H9 (cell line): ENCODE results near the gene CADPS2. TPM values are rescaled to one million over a fixed set of nuclear protein-coding genes. Genes with fewer than 3 reads are reported as not detected.

ENCODE experiments used
- DNase-seq: peaks from one replicate; pipeline ENCODE4 v3.0.0-alpha.2; 2017
- H2AFZ ChIP-seq: one replicate; pipeline ENCODE4 v1.6.1; 2013; ENCODE audit warnings: mild to moderate bottlenecking, low read length, control low read depth, moderate library complexity
- H2AK5ac ChIP-seq: 2 replicates; pipeline ENCODE4 v1.6.1; 2013; ENCODE audit warnings: low read length, control low read depth, mixed read lengths; ENCODE audit not compliant: insufficient read length
- H2BK120ac ChIP-seq: one replicate; pipeline ENCODE4 v1.6.1; 2013; ENCODE audit warnings: low read depth, mild to moderate bottlenecking, low read length, control low read depth, inconsistent platforms; ENCODE audit not compliant: poor library complexity, severe bottlenecking
- H2BK12ac ChIP-seq: 2 replicates; pipeline ENCODE4 v1.6.1; 2013; ENCODE audit warnings: low read length, control low read depth, mixed read lengths, low read depth; ENCODE audit not compliant: insufficient read length
- H2BK15ac ChIP-seq: 2 replicates; pipeline ENCODE4 v1.6.1; 2013; ENCODE audit warnings: low read depth, low read length, control low read depth
- H2BK20ac ChIP-seq: one replicate; pipeline ENCODE4 v1.6.1; 2013; ENCODE audit warnings: low read depth, mild to moderate bottlenecking, low read length, control low read depth, inconsistent platforms; ENCODE audit not compliant: poor library complexity, severe bottlenecking
- H2BK5ac ChIP-seq: 2 replicates; pipeline ENCODE4 v1.6.1; 2013; ENCODE audit warnings: low read length, control low read depth, mixed read lengths; ENCODE audit not compliant: insufficient read length
- H3K14ac ChIP-seq: 2 replicates; pipeline ENCODE4 v1.6.1; 2013; ENCODE audit warnings: low read length, control low read depth; ENCODE audit not compliant: insufficient read depth
- H3K18ac ChIP-seq: 2 replicates; pipeline ENCODE4 v1.6.1; 2013; ENCODE audit warnings: low read depth, mild to moderate bottlenecking, mixed read lengths, low read length, control low read depth; ENCODE audit not compliant: insufficient read length
- H3K23ac ChIP-seq: 2 replicates; pipeline ENCODE4 v1.6.1; 2013; ENCODE audit warnings: low read length, control low read depth, mixed read lengths, low read depth; ENCODE audit not compliant: insufficient read length
- H3K23me2 ChIP-seq: 2 replicates; pipeline ENCODE4 v1.6.1; 2013; ENCODE audit warnings: low read depth, mild to moderate bottlenecking, mixed read lengths, low read length, control low read depth; ENCODE audit not compliant: insufficient read length, poor library complexity, severe bottlenecking
- H3K27ac ChIP-seq: 2 replicates; pipeline ENCODE4 v1.5.1; 2013; ENCODE audit warnings: low read length, control low read depth, mixed read lengths, low read depth; ENCODE audit not compliant: insufficient read length
- H3K27me3 ChIP-seq: 2 replicates; pipeline ENCODE4 v1.6.1; 2013; ENCODE audit warnings: low read length, control low read depth, inconsistent platforms; ENCODE audit not compliant: insufficient read depth
- H3K4ac ChIP-seq: 2 replicates; pipeline ENCODE4 v1.6.1; 2013; ENCODE audit warnings: low read depth, mild to moderate bottlenecking, control low read depth, inconsistent platforms, low read length, moderate library complexity
- H3K4me1 ChIP-seq: 2 replicates; pipeline ENCODE4 v1.6.1; 2013; ENCODE audit warnings: low read length, control low read depth, inconsistent platforms; ENCODE audit not compliant: insufficient read depth
- H3K4me2 ChIP-seq: 2 replicates; pipeline ENCODE4 v1.6.1; 2013; ENCODE audit warnings: low read length, control low read depth, mixed read lengths; ENCODE audit not compliant: insufficient read length, insufficient read depth
- H3K56ac ChIP-seq: 2 replicates; pipeline ENCODE4 v1.6.1; 2013; ENCODE audit warnings: low read depth, mild to moderate bottlenecking, mixed read lengths, low read length, control low read depth; ENCODE audit not compliant: insufficient read length
- H3K79me1 ChIP-seq: 2 replicates; pipeline ENCODE4 v1.6.1; 2013; ENCODE audit warnings: low read depth, mild to moderate bottlenecking, moderate library complexity, low read length, control low read depth, inconsistent platforms; ENCODE audit not compliant: insufficient read depth, poor library complexity, severe bottlenecking
- H3K79me2 ChIP-seq: 2 replicates; pipeline ENCODE4 v1.6.1; 2013; ENCODE audit warnings: low read length, control low read depth, inconsistent platforms; ENCODE audit not compliant: insufficient read depth
- H3K9ac ChIP-seq: 2 replicates; pipeline ENCODE4 v1.6.1; 2013; ENCODE audit warnings: low read length, control low read depth, mixed read lengths; ENCODE audit not compliant: insufficient read length; ENCODE audit errors: extremely low read depth
- H3K9me3 ChIP-seq: one replicate; pipeline ENCODE4 v1.6.1; 2013; ENCODE audit warnings: low read depth, low read length, inconsistent platforms; ENCODE audit not compliant: control insufficient read depth
- H3T11ph ChIP-seq: one replicate; pipeline ENCODE4 v1.6.1; 2013; ENCODE audit warnings: mild to moderate bottlenecking, low read length, control low read depth, inconsistent platforms
- H4K20me1 ChIP-seq: one replicate; pipeline ENCODE4 v1.6.1; 2013; ENCODE audit not compliant: control insufficient read depth, insufficient read length, insufficient read depth
- H4K5ac ChIP-seq: 2 replicates; pipeline ENCODE4 v1.6.1; 2013; ENCODE audit warnings: low read depth, mild to moderate bottlenecking, mixed read lengths, low read length, control low read depth; ENCODE audit not compliant: insufficient read length
- H4K8ac ChIP-seq: replicated peaks from 2 replicates; pipeline ENCODE4 v1.6.1; 2013; ENCODE audit warnings: low read length, control low read depth, mixed read lengths, low read depth; ENCODE audit not compliant: insufficient read length
- H4K91ac ChIP-seq: 2 replicates; pipeline ENCODE4 v1.6.1; 2013; ENCODE audit warnings: low read depth, mild to moderate bottlenecking, moderate library complexity, mixed read lengths, low read length, control low read depth; ENCODE audit not compliant: insufficient read length
- H3K27ac Mint-ChIP-seq, 3 experiments: 2 replicates in 2 of 3; 3 replicates in 1 of 3; pipeline ENCODE4 v1.8.0; 2020 to 2021; ENCODE audit warnings: mixed read lengths in 3 of 3, mild to moderate bottlenecking in 1 of 3, moderate library complexity in 1 of 3
- H3K27me3 Mint-ChIP-seq: 2 replicates; pipeline ENCODE4 v1.8.0; 2021; ENCODE audit warnings: low read depth, mild to moderate bottlenecking, moderate library complexity, mixed read lengths
- H3K36me3 Mint-ChIP-seq, 3 experiments: 2 replicates in 2 of 3; 3 replicates in 1 of 3; pipeline ENCODE4 v1.8.0; 2020 to 2021; ENCODE audit warnings: low read depth in 3 of 3, mixed read lengths in 3 of 3; ENCODE audit not compliant: insufficient read depth in 1 of 3
- H3K4me1 Mint-ChIP-seq, 2 experiments: 2 replicates each; pipeline ENCODE4 v1.8.0; 2020; ENCODE audit warnings: mixed read lengths in 2 of 2
- H3K4me3 Mint-ChIP-seq, 2 experiments: 2 replicates in 1 of 2; 3 replicates in 1 of 2; pipeline ENCODE4 v1.8.0; 2020 to 2021; ENCODE audit warnings: mild to moderate bottlenecking in 2 of 2, mixed read lengths in 2 of 2, moderate library complexity in 1 of 2
- H3K9me3 Mint-ChIP-seq, 2 experiments: 2 replicates in 1 of 2; 3 replicates in 1 of 2; pipeline ENCODE4 v1.8.0; 2020; ENCODE audit warnings: mild to moderate bottlenecking in 2 of 2, mixed read lengths in 2 of 2, moderate library complexity in 1 of 2
- CTCF ChIP-seq: fragments of 200-600 bp; sonication (generic); conservative IDR thresholded peaks from 3 replicates; pipeline ENCODE4 v1.8.0; 2021; ENCODE audit warnings: antibody characterized with exemption, mild to moderate bottlenecking
- WGBS: extraction: QIAGEN DNeasy Blood & Tissue Kit; methylation state at CpG from one replicate; pipeline ENCODE4 v1.1.7; 2013; ENCODE audit warnings: missing lambda C conversion rate, low lambda C conversion rate, mixed read lengths; ENCODE audit not compliant: insufficient read length; ENCODE audit errors: extremely low coverage; 5-methylcytosine and 5-hydroxymethylcytosine counted together
- total RNA-seq: library from RNA; stranded (reverse); gene quantifications from 2 replicates; pipeline ENCODE4 v1.2.1, GENCODE V29; 2021

CADPS2 gene
- total RNA-seq, 1 experiment from 2014 or later, result 7.1 TPM

- no peak overlapping the region for H2AFZ ChIP-seq
- H3K4me3 Mint-ChIP-seq, result no peak overlapping the region
- H3K18ac ChIP-seq, result no peak overlapping the region
- no peak overlapping the region for H2BK5ac ChIP-seq
- H3T11ph ChIP-seq, result no peak overlapping the region
- H2BK120ac ChIP-seq, result no peak overlapping the region
- no peak overlapping the region for H4K91ac ChIP-seq
- H3K23me2 ChIP-seq, result no peaks in the 10 kb centered on the region
- H2BK20ac ChIP-seq, result no peak overlapping the region
- H2BK15ac ChIP-seq, result no peak overlapping the region
- peaks cover 13 to 14% of the 10 kb centered on the region in 2 experiments for H3K9me3 Mint-ChIP-seq
- no peak for TF ChIP-seq CTCF
- no peak overlapping the region for H4K8ac ChIP-seq
- no peaks in the 10 kb centered on the region for H4K20me1 ChIP-seq
- H3K14ac ChIP-seq, result no peak overlapping the region
- H3K4me1 ChIP-seq, result no peaks in the 10 kb centered on the region
- H3K9me3 ChIP-seq, result no peaks in the 10 kb centered on the region
- H3K23ac ChIP-seq, result no peak overlapping the region
- no peak overlapping the region for H3K9ac ChIP-seq
- no peaks in the 10 kb centered on the region for H3K79me1 ChIP-seq
- DNase-seq, result no peak
- H3K27ac Mint-ChIP-seq, result no peak overlapping the region
- H3K4ac ChIP-seq, result no peak overlapping the region
- no peaks in the 10 kb centered on the region for H3K27me3 Mint-ChIP-seq
- H3K56ac ChIP-seq, result no peak overlapping the region
- no peak overlapping the region for H2BK12ac ChIP-seq
- 0 out of 4 replicates have a peak, but pooled peaks cover 0 to 4% of the 10 kb centered on the region in 2 experiments for H3K4me1 Mint-ChIP-seq
- no peak overlapping the region for H4K5ac ChIP-seq
- H3K36me3 Mint-ChIP-seq, result peaks cover 9 to 16% (median 11%) of the 10 kb centered on the region in 3 experiments; a peak in 6 of 7 replicates
- no peaks in the 10 kb centered on the region for H3K27me3 ChIP-seq
- no peaks in the 10 kb centered on the region for H3K79me2 ChIP-seq
- WGBS, result no CpG with 5 or more reads among the region's 3 CpGs
- no peak overlapping the region for H2AK5ac ChIP-seq
- no peak overlapping the region for H3K27ac ChIP-seq
- H3K4me2 ChIP-seq, result no peak overlapping the region
Measured at GRCh38 chr7:122864838-122865237, 21.4 kb downstream of the CADPS2 start.
